Ovary (tissue), 9 donors: ENCODE results near the gene DOK6. TPM values are rescaled to one million over a fixed set of nuclear protein-coding genes. Genes with fewer than 3 reads are reported as not detected.
"Not testable (repeated sequence)": the region's sequence is repeated elsewhere in the genome, so short reads cannot be mapped to it uniquely, and the experiment has no call there.

Experiments used
- DNase-seq, 5 donors: peaks; one replicate each; pipeline ENCODE4 v3.0.0-alpha.2; 2019 to 2020
- H3K27ac ChIP-seq, 2 donors: fragments of 200-600 bp; one replicate each; pipeline versions ENCODE4 v1.5.1 to v1.8.0; 2019 to 2022
- H3K27me3 ChIP-seq: fragments of 200-600 bp; one replicate; pipeline ENCODE4 v1.8.0; 2022
- H3K36me3 ChIP-seq: fragments of 200-600 bp; sonication (generic); one replicate; pipeline ENCODE4 v1.5.1; 2019
- H3K4me1 ChIP-seq: one replicate; pipeline ENCODE4 v1.8.1; 2013; ENCODE audit warnings: mild to moderate bottlenecking, moderate library complexity; ENCODE audit not compliant: insufficient read depth
- H3K4me3 ChIP-seq: fragments of 200-600 bp; sonication (generic); one replicate; pipeline ENCODE4 v1.5.1; 2017
- H3K9me3 ChIP-seq, 2 donors: fragments of 200-600 bp in 1 of 2; sonication (generic) in 1 of 2; one replicate each; pipeline versions ENCODE4 v1.5.1 to v1.8.1; 2013 to 2019; ENCODE audit warnings: mild to moderate bottlenecking in 1 of 2, moderate library complexity in 1 of 2
- CTCF ChIP-seq, 3 donors: fragments of 450-650 bp in 2 of 3; fragments of 200-600 bp in 1 of 3; IDR thresholded peaks; one replicate each; pipeline versions ENCODE4 v1.5.1 to v1.8.0; 2016 to 2022; ENCODE audit warnings: antibody characterized with exemption in 3 of 3, mild to moderate bottlenecking in 1 of 3
- EP300 ChIP-seq: sonication (generic); formaldehyde crosslinking; IDR thresholded peaks from one replicate; pipeline ENCODE4 v1.6.1; 2017; ENCODE audit warnings: antibody characterized with exemption
- POLR2A ChIP-seq: fragments of 450-650 bp; IDR thresholded peaks from one replicate; pipeline ENCODE4 v1.6.1; 2017; ENCODE audit warnings: antibody characterized with exemption, mild to moderate bottlenecking, moderate library complexity
- WGBS, 3 donors: extraction: QIAGEN DNeasy Blood & Tissue Kit in 1 of 3; methylation state at CpG; one replicate each; pipeline versions ENCODE4 v1.1.5 to v1.1.7; 2013 to 2017; 5-methylcytosine and 5-hydroxymethylcytosine counted together
- intact Hi-C, 4 donors: fragments of 100-400 bp; cut with DNase I; formaldehyde crosslinking; loops; one replicate each; pipeline versions ENCODE4 v1.11.0 to v1.15.1; 2022 to 2023
- polyA plus RNA-seq, 2 donors: library from polyadenylated mRNA; stranded (reverse); fragments of 200-250 nt in 1 of 2; fragments of 350-450 nt in 1 of 2; fragmentation: Illumina TruSeq in 1 of 2; extraction: RNeasy Lipid Tissue Mini Kit (QIAGEN cat#74804) in 1 of 2; gene quantifications; one replicate each; pipeline ENCODE4 v1.2.3, GENCODE V29; 2013 to 2014
- total RNA-seq, 7 donors: library from RNA; depleted of rRNA in 2 of 7; stranded (reverse); fragments of >200 nt in 2 of 7; fragmentation: NEBNext Ultra II Directional in 3 of 7; extraction: Animal tissue kit (Norgen Biotek cat#: 25700) in 3 of 7; gene quantifications; one replicate each; pipeline versions ENCODE4 v1.1.0 to v1.2.4, GENCODE V29; 2016 to 2023
- donor health status: DM: no; HTN: no; CAD: no; lungs with moderate emphysema.
- donor health status: DM: no; HTN: no; CAD: no.
- donor health status: Bipolar disorder and iron deficiency.
- donor health status: DM: yes; HTN: yes; CAD: no.
- donor health status: DM: no; HTN: no; CAD: no.
- donor health status: DM: yes; HTN: yes; CAD: no.

DOK6 gene
- total and polyA plus RNA-seq, 9 donors: 1.3 to 4.4 (median 2.8) TPM

- no peak for DNase-seq
- Histone ChIP-seq H3K27me3 (no peaks in the 10 kb centered on the region), H3K36me3 (no peaks in the 10 kb centered on the region), H3K9me3 (no peaks in the 10 kb centered on the region), H3K4me3 (no peak overlapping the region), H3K27ac (no peak overlapping the region), H3K4me1 (no peaks in the 10 kb centered on the region)
- intact Hi-C loops: no loop called here
- WGBS, 3 donors: 9 to 23% (median 10%) methylated on average over 6 of the region's 6 CpGs
- TF ChIP-seq CTCF (IDR thresholded peaks at IDR 0.05): no peak
- TF ChIP-seq EP300: no peak
- no peak for TF ChIP-seq POLR2A
Observed at GRCh38 chr18:69659142-69659651, 258.5 kb downstream of the DOK6 start.

- intact Hi-C loops, H3K36me3 ChIP-seq, DNase-seq, H3K4me3 ChIP-seq, H3K9me3 ChIP-seq, H3K4me1 ChIP-seq, H3K27me3 ChIP-seq, H3K27ac ChIP-seq: not testable (repeated sequence)
- 76 to 83% (median 77%) methylated on average over 5 of the region's 5 CpGs for WGBS, 3 donors
Observed at GRCh38 chr18:69662090-69662489, 261.4 kb downstream of the DOK6 start.

GRCh38 chr18:69664399-69664798 is 263.7 kb downstream of the DOK6 start:
- Histone ChIP-seq H3K4me3 (no peak overlapping the region), H3K36me3 (no peaks in the 10 kb centered on the region), H3K9me3 (no peaks in the 10 kb centered on the region), H3K27me3 (no peaks in the 10 kb centered on the region), H3K27ac (no peak overlapping the region), H3K4me1 (no peaks in the 10 kb centered on the region)
- DNase-seq: no peak
- intact Hi-C loops: no loop called here
- WGBS, 3 donors: 37 to 42% (median 40%) methylated on average over 3 of the region's 3 CpGs
- TF ChIP-seq CTCF (IDR thresholded peaks at IDR 0.05): no peak
- TF ChIP-seq POLR2A: no peak
- no peak for TF ChIP-seq EP300

- no peak for DNase-seq
- intact Hi-C loops: no loop called here
- Histone ChIP-seq H3K27me3 (no peaks in the 10 kb centered on the region), H3K27ac (no peak overlapping the region), H3K36me3 (no peaks in the 10 kb centered on the region), H3K9me3 (no peaks in the 10 kb centered on the region), H3K4me3 (no peak overlapping the region), H3K4me1 (peaks cover 3% of the 10 kb centered on the region)
- 21 to 39% (median 22%) methylated on average over 2 of the region's 2 CpGs for WGBS, 3 donors
- TF ChIP-seq CTCF (IDR thresholded peaks at IDR 0.05) (no peak), EP300 (no peak), POLR2A (no peak)
Observed at GRCh38 chr18:69674292-69674877, 273.7 kb downstream of the DOK6 start.

- no peak for DNase-seq
- Histone ChIP-seq H3K27ac (no peak overlapping the region), H3K27me3 (no peaks in the 10 kb centered on the region), H3K4me1 (peaks cover 3% of the 10 kb centered on the region), H3K36me3 (no peaks in the 10 kb centered on the region), H3K4me3 (no peak overlapping the region), H3K9me3 (no peaks in the 10 kb centered on the region)
- TF ChIP-seq CTCF (IDR thresholded peaks at IDR 0.05): no peak
- TF ChIP-seq EP300: no peak
- TF ChIP-seq POLR2A: no peak
- intact Hi-C loops: no loop called here
- whole genome bisulfite sequencing, 3 donors: 92 to 95% (median 94%) methylated on average over 2 of the region's 2 CpGs
Observed at GRCh38 chr18:69674966-69675365, 274.3 kb downstream of the DOK6 start.
